HG03196 (cell line): Measurements from ENCODE around the gene TUB.

Source experiments
- ATAC-seq: cut with Tn5 transposase; IDR thresholded peaks from one replicate; pipeline ENCODE4 v1.9.1; 2021; ENCODE audit not compliant: unreplicated experiment

Gene TUB

DNA sequence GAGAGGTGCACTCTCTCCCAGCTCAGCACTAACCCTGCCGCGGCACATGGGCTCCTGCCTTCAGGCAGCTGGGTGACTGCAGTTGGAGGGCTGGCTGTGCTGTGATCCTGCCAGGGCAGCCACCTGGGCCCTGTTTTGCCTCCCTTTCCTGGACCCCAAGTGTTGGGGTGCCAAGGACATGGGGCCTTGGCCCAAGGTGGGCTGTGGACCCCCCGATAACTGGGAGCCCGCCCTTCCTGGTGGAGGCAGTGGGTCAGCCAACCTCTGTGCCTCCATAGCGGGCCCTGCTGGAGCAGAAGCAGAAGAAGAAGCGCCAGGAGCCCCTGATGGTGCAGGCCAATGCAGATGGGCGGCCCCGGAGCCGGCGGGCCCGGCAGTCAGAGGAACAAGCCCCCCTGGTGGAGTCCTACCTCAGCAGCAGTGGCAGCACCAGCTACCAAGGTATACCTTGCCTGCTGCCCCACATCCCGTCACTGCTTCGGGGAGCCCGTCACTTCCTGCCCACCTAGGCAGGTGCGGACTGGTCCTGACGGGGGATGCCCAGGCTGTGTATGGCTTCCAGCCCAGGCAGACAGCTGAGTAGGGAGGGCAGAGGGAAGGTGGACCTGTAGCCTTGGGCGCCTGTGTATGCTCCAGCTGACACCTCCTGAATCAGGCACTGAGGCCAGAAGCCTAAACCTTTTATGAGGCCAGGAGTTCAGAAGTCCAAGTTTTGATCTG, 8.9 kb downstream of the TUB start:
- ATAC-seq, result no peak

DNA sequence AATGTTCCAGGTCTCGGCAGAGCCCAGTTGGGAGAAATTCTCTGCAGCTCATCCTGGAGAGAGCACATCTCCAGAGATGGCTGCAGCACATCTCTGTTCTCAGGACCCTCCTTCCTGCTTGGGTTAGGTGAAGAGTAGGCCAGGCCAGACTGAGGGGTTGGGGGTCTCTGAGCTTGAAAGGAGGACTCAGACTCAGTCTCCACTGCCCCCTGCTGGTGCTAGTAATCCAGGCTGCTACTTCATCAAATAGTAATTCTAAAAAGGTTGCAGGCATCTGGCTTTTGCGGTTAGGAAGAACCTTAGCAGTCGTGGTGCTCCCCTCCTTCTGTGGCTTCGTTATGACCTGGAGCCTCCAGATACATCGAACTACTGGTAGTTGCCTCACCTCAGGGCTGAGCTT, 9.7 kb downstream of the TUB start:
- no peak for ATAC-seq

- no peak for ATAC-seq
These were observed 10.7 kb downstream of the TUB start for GRCh38 chr11:8091721-8092120.

DNA sequence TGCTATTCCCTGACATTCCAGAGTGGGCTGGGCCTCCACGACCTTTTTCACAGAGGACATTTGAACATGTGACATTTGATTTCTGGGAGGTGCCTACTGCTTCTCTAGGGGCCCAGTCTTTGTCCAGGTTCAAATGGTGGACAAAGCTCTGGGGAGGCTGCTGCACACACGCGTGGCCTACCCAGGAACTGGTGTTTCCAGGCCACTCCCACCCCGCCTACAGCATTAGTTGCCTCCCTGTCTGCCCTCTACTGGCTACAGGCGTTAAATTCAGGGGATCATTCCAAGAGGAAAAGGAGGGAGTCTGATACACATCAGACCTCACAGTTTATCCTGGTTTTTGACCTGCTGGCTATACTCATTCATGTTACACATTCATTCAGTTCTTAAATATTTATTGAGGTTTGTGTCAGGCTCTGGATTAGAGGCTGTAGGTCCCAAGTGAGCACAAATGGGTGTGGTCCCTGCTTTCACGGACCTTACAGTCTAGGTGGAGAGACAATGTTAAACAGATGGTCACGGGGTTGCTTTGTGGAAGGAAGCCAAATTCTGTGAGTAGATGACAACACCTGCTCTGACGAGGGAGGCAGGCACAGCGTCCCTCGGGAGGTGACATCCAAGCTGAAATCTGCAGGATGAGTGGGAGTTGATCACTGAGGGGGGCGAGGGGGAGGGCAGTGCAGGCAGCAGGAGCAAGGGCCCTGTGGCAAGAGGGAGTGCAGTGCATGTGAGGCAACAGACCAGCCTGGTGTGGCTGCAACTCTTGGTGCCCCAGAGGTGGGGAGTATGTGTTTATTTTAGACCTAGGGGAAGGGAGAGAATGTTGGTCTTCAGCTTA, 11.8 kb downstream of the TUB start:
- ATAC-seq, result peak; percentile 61

- no peak for ATAC-seq
These were observed 13.0 kb downstream of the TUB start for GRCh38 chr11:8093931-8094575.

DNA sequence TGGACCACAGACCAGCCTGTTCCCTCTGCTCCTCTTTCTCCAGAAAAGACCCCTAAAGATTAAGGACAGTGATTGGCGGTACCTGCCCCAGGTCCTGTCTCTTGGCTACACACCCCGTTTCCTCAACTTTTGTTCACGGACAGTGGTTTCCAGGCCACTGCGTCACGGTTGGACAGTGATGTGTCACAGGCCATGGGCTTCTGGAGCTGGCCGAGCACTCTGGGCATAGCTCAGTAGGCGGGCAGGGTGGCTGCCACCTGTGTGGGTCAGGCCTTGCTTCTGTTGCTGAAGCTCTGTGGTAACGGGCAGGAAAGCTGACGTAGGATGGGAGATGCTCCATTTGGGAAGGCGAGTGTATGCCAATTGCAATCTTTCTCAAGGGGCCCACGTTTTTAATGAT, 13.6 kb downstream of the TUB start:
- no peak for ATAC-seq

- no peak for ATAC-seq
These were observed 14.4 kb downstream of the TUB start for GRCh38 chr11:8095371-8095770.

DNA sequence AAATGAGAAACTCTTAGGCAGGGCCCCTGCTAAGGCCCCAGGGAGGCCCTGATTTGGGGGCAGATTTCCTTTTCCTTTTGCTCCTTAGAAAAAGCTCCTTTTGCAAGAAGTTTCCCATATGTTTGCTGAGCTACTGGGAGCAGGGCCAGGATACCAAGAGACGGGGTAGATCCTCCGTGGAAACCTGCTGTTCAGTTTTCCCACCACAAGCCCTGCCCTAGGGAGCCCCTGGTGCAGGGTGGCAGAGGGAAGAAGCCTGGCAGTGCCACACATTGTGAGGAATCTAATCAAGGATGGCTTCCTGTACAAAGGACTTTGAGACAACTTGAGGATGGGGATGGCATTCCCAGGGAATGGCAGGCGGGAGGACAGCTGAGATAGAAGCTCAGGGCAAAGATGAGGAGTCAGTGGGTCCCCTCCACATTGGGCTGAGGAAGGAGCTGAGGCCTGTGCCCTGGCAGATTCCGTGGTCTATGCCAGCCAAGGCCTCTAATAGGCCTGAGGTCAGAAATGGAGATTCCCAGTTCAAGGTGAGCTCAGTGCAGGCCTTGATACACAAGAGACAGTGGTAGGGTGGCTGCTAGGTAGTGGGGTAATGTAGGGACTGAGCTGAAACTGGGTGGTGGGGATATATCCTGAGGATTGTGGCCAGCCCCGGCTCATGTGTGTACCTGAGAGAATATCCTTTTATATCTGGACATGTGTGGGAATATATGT, 15.0 kb downstream of the TUB start:
- ATAC-seq, result no peak

DNA sequence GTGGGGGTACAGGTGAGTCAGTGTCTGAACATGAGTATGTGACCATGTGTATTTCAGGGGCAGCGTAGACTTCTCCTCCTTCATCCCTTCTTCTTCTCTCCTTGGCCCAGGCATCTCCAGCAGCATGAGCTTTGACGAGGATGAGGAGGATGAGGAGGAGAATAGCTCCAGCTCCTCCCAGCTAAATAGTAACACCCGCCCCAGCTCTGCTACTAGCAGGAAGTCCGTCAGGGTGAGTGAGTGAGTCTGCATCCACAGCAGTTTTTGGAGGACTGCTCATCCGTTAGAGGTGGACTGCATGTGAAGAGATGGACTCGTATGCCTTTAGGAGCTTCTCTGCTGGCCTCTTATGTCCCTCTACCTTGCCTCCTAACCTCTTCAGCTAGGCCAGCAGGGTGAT, 15.6 kb downstream of the TUB start:
- no peak for ATAC-seq

DNA sequence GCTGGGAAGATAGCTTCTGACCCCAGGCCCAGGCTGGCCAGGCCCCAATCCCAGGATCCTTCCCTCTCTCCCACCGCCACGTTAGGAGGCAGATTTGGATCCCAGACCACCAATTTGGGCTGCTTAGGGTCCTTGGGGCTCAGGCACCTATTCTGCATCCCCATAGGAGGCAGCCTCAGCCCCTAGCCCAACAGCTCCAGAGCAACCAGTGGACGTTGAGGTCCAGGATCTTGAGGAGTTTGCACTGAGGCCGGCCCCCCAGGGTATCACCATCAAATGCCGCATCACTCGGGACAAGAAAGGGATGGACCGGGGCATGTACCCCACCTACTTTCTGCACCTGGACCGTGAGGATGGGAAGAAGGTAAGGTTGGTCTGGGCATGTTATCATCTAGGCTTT, 16.1 kb downstream of the TUB start:
- no peak for ATAC-seq

DNA sequence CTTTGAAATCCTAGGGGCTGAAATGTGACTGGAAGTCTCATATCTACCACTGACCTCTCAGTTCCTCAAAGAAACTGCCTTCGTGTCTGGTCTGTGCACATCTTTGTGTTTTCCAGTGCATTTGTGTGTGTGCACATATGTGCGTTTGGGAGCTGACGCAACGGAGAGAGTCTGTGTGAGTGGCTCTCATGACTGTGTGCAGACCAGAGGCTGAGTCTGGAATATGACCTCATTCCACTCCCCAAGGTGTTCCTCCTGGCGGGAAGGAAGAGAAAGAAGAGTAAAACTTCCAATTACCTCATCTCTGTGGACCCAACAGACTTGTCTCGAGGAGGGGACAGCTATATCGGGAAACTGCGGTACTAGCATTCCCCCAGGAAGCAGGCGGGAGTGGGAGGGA, 16.5 kb downstream of the TUB start:
- ATAC-seq, result no peak

GRCh38 chr11:8097926-8098325, 16.9 kb downstream of the TUB start:
- no peak for ATAC-seq

- no peak for ATAC-seq
These were observed 17.4 kb downstream of the TUB start for GRCh38 chr11:8098361-8098760.

GRCh38 chr11:8098879-8099278, 17.9 kb downstream of the TUB start:
- no peak for ATAC-seq

GRCh38 chr11:8099291-8099899, 18.4 kb downstream of the TUB start:
- no peak for ATAC-seq

DNA sequence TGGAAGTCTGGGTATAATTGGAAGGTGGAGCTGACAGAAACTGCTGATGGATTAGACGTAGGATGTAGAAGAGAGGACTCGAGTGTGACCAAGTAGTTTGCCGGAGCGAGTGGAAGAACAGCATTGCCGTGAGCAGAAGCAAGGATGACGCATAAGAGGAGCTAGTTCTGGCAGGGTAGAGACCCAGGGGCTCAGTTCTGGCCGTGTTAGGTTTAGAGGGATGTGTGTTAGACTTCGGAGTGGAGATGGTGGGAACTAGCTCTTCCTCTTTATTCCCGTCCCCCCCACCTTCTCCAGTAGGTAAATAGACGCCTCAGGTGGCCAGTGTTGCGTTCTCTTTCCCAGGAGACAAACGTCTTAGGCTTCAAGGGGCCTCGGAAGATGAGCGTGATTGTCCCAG, 19.1 kb downstream of the TUB start:
- no peak for ATAC-seq

- ATAC-seq, result no peak
These were observed 19.6 kb downstream of the TUB start for GRCh38 chr11:8100605-8101004.

- no peak for ATAC-seq
These were observed 20.4 kb downstream of the TUB start for GRCh38 chr11:8101421-8101820.

- ATAC-seq, result no peak
These were observed 21.4 kb downstream of the TUB start for GRCh38 chr11:8102296-8102915.

- ATAC-seq, result no peak
These were observed 22.0 kb downstream of the TUB start for GRCh38 chr11:8102965-8103364.

DNA sequence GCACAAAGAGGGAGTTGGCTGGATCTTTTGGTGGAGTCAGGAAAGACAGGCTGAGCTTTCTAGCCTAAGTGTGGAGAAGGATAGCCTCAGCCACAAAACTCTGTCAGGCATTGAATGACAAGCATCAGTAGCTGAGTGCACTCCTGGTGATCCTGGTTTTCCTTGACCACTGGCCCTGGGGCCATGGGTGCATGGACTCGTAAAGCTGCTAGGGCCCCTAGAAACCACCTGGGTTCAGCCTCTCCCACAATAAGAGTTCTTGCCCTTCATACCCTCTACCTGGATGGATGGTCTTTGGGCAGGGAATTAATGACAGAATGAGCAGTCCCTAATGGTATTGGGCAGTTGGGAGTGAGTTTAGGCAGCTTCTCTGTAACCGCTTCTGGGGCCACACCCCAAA, 22.9 kb downstream of the TUB start:
- ATAC-seq, result no peak
